ENCODE measurements around the gene SLC5A10. TPM values are rescaled to one million over a fixed set of nuclear protein-coding genes. Genes with fewer than 3 reads are reported as not detected.
"Not testable (repeated sequence)": the region's sequence is repeated elsewhere in the genome, so short reads cannot be mapped to it uniquely, and the experiment has no call there.

Gene SLC5A10
- total RNA-seq, 2 experiments from 2014 or later, result not detected

DNA sequence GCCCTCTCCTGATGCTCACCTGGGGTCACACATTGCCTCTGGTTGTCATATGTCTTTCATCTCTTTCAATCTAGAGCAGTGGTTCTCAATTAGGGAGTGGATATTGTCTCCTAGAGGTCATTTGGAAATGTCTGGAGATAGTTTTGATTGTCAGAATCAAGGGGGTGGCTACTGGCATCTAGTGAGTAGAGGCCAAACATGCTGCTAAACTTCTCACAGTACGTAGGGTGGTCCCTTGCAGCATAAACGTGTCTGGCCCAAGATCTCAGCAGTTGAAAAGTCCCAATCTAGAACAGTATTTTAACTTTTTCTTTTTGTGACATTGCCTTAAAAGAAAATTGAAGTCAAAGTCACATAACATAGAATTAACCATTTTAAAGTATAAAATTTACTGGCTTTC is 30.5 kb upstream of the SLC5A10 start:
- ATAC-seq (ENCODE audit: poor library complexity), result no peak
- Histone ChIP-seq H3K27ac (ENCODE audit: low read depth in 1 of 2, low read length in 2 of 2) (no peak overlapping the region), H3K4me3 (ENCODE audit: low read length) (no peak overlapping the region), H3K4me1 (ENCODE audit: insufficient read depth, low read length) (peaks cover 58% of the 10 kb centered on the region), H3K9me3 (ENCODE audit: control insufficient read depth in 1 of 2, insufficient read depth in 1 of 2, low read length in 2 of 2) (no peaks in the 10 kb centered on the region), H3K27me3 (ENCODE audit: control insufficient read depth in 1 of 2, insufficient read depth in 2 of 2, low read length in 2 of 2) (no peaks in the 10 kb centered on the region), H3K36me3 (ENCODE audit: insufficient read depth, low read length) (peaks cover 24% of the 10 kb centered on the region)
- TF ChIP-seq, protein P1, sequence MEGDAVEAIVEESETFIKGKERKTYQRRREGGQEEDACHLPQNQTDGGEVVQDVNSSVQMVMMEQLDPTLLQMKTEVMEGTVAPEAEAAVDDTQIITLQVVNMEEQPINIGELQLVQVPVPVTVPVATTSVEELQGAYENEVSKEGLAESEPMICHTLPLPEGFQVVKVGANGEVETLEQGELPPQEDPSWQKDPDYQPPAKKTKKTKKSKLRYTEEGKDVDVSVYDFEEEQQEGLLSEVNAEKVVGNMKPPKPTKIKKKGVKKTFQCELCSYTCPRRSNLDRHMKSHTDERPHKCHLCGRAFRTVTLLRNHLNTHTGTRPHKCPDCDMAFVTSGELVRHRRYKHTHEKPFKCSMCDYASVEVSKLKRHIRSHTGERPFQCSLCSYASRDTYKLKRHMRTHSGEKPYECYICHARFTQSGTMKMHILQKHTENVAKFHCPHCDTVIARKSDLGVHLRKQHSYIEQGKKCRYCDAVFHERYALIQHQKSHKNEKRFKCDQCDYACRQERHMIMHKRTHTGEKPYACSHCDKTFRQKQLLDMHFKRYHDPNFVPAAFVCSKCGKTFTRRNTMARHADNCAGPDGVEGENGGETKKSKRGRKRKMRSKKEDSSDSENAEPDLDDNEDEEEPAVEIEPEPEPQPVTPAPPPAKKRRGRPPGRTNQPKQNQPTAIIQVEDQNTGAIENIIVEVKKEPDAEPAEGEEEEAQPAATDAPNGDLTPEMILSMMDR (IDR thresholded peaks at IDR 0.05), result no peak
- Mint-ChIP-seq H3K27ac (peak overlapping the region; percentile 81), H3K4me1 (ENCODE audit: low read depth) (peaks cover 77% of the 10 kb centered on the region), H3K27me3 (no peaks in the 10 kb centered on the region), H3K9me3 (no peaks in the 10 kb centered on the region), H3K36me3 (ENCODE audit: low read depth) (peaks cover 50% of the 10 kb centered on the region), H3K4me3 (peak overlapping the region; percentile 55)
- DNase-seq, result no peak
- ChIA-PET POLR2A (interaction anchor here (1.3 kb wide), 1 partner anchor 20 kb away, joined by 3 read pairs; no protein-coding TSS in a partner anchor), CTCF (no interaction called here)
- intact Hi-C loops (cut with DNase I, micrococcal nuclease), result no loop called here

DNA sequence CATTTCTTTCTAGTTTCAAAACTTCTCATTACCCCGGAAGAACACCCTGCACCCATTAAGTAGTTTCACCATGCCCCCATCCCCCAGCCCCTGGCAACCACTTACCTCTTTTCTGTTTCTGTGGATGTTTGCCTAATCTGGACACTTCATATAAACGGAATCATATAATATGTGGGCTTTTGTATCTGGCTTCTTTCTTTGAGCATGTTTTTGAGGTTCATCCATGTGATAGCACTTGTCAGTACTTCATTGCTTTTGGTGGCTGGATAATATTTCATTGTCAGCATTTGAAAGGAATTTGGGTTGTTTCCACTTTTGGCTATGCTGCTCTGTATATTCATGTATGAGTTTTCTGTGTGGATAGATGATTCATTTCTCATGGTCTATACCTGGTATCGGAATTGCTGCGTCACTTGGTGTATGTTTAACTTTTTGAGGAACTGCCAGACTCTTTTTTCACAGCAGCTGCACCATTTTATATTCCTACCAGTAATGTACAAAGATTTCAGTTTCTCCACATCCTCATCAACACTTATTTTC is 30.0 kb upstream of the SLC5A10 start:
- Histone ChIP-seq H3K4me3 (ENCODE audit: low read length) (no peak overlapping the region), H3K9me3 (ENCODE audit: control insufficient read depth in 1 of 2, insufficient read depth in 1 of 2, low read length in 2 of 2) (no peaks in the 10 kb centered on the region), H3K4me1 (ENCODE audit: insufficient read depth, low read length) (peaks cover 63% of the 10 kb centered on the region), H3K27ac (ENCODE audit: low read depth in 1 of 2, low read length in 2 of 2) (no peak overlapping the region), H3K36me3 (ENCODE audit: insufficient read depth, low read length) (peaks cover 25% of the 10 kb centered on the region), H3K27me3 (ENCODE audit: control insufficient read depth in 1 of 2, insufficient read depth in 2 of 2, low read length in 2 of 2) (no peaks in the 10 kb centered on the region)
- ATAC-seq (ENCODE audit: poor library complexity), result no peak
- intact Hi-C loops (cut with DNase I, micrococcal nuclease), result no loop called here
- Mint-ChIP-seq H3K36me3 (ENCODE audit: low read depth) (peaks cover 45% of the 10 kb centered on the region), H3K9me3 (no peaks in the 10 kb centered on the region), H3K27ac (peak overlapping the region; percentile 81), H3K27me3 (no peaks in the 10 kb centered on the region), H3K4me3 (peak overlapping the region; percentile 55), H3K4me1 (ENCODE audit: low read depth) (peaks cover 77% of the 10 kb centered on the region)
- TF ChIP-seq, protein P1 (IDR thresholded peaks at IDR 0.05), result no peak
- ChIA-PET POLR2A (no interaction called here), CTCF (no interaction called here)
- DNase-seq, result peak in 3 of 14 experiments; percentile 14 to 28 (median 24)

DNA sequence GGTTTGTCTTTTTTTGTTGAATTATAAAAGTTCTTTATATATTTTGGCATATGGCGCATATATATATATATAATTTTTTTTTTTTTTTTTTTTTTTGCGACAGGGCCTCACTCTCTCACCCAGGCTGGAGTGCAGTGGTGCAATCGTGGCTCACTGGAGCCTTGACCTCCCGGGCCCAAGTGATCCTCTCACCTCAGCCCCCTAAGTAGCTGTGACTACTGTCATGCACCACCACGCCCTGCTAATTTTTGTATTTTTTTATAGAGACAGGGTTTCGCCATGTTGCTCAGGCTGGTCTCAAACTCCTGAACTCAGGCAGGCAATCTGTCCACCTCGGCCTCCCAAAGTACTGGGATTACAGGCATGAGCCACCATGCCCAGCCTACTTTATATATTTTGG is 29.4 kb upstream of the SLC5A10 start:
- H3K4me3 Mint-ChIP-seq; CTCF ChIA-PET; H3K4me3 ChIP-seq (ENCODE audit: low read length); H3K27me3 ChIP-seq (ENCODE audit: control insufficient read depth in 1 of 2, insufficient read depth in 2 of 2, low read length in 2 of 2); H3K27ac ChIP-seq (ENCODE audit: low read depth in 1 of 2, low read length in 2 of 2); DNase-seq; H3K27ac Mint-ChIP-seq; intact Hi-C loops (cut with DNase I, micrococcal nuclease); H3K9me3 Mint-ChIP-seq; H3K9me3 ChIP-seq (ENCODE audit: control insufficient read depth in 1 of 2, insufficient read depth in 1 of 2, low read length in 2 of 2); POLR2A ChIA-PET; H3K27me3 Mint-ChIP-seq; ATAC-seq (ENCODE audit: poor library complexity): not testable (repeated sequence)
- peaks cover 74% of the 10 kb centered on the region for H3K4me1 Mint-ChIP-seq (ENCODE audit: low read depth)
- peaks cover 45% of the 10 kb centered on the region for H3K36me3 Mint-ChIP-seq (ENCODE audit: low read depth)
- Histone ChIP-seq H3K4me1 (ENCODE audit: insufficient read depth, low read length) (peaks cover 65% of the 10 kb centered on the region), H3K36me3 (ENCODE audit: insufficient read depth, low read length) (peaks cover 31% of the 10 kb centered on the region)

DNA sequence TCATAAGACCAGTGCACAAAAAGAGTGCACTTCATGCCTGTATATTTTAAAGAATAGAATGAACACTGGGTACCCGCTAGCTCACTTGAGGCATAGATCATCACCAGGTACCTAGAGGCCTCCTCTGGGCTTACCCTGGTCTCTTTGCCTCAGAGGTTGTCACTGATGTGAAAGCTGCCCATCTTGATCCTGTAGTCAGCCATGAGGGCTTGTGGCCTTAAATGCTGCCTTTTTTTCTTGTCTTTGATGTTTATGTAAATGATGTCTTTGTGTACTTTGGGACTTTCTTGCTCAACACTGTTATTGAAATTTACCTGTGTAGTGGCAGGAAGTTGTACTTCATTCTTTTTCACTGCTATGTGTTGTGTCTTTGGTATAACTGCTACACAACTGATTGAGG is 26.8 kb upstream of the SLC5A10 start:
- no peaks in the 10 kb centered on the region for H3K9me3 ChIP-seq (ENCODE audit: control insufficient read depth in 1 of 2, insufficient read depth in 1 of 2, low read length in 2 of 2)
- ChIA-PET POLR2A (interaction anchor here (0.8 to 1.3 kb wide), 3 partner anchors 16 to 36 kb away, joined by 3 to 6 read pairs (median 3); no protein-coding TSS in a partner anchor), CTCF (no interaction called here)
- H3K36me3 ChIP-seq (ENCODE audit: insufficient read depth, low read length), result peaks cover 41% of the 10 kb centered on the region
- Mint-ChIP-seq H3K4me1 (ENCODE audit: low read depth) (peaks cover 55% of the 10 kb centered on the region), H3K9me3 (no peaks in the 10 kb centered on the region), H3K27ac (peak overlapping the region; percentile 48), H3K27me3 (no peaks in the 10 kb centered on the region), H3K36me3 (ENCODE audit: low read depth) (peaks cover 47% of the 10 kb centered on the region), H3K4me3 (peak overlapping the region; percentile 5)
- TF ChIP-seq, protein P1 (IDR thresholded peaks at IDR 0.05), result no peak
- DNase-seq, result peak in 3 of 14 experiments; percentile 27 to 37 (median 34)
- no peaks in the 10 kb centered on the region for H3K27me3 ChIP-seq (ENCODE audit: control insufficient read depth in 1 of 2, insufficient read depth in 2 of 2, low read length in 2 of 2)
- no peak overlapping the region for H3K27ac ChIP-seq (ENCODE audit: low read depth in 1 of 2, low read length in 2 of 2)
- intact Hi-C loops (cut with DNase I, micrococcal nuclease), result no loop called here
- peak; percentile 60 for ATAC-seq (ENCODE audit: poor library complexity)
- H3K4me1 ChIP-seq (ENCODE audit: insufficient read depth, low read length), result peaks cover 52% of the 10 kb centered on the region
- H3K4me3 ChIP-seq (ENCODE audit: low read length), result no peak overlapping the region
